GM19239 (cell line): ENCODE data around the gene ILKAP.

ENCODE experiments used
- DNase-seq: peaks from one replicate; pipeline ENCODE4 v3.0.0; 2011; ENCODE audit warnings: low spot score; ENCODE audit not compliant: insufficient read length
- FAIRE-seq: peaks from 2 replicates; lab custom pipeline; 2011; peaks lifted over from hg19 to GRCh38; lab: Jason Lieb, UNC

The ILKAP gene

DNA sequence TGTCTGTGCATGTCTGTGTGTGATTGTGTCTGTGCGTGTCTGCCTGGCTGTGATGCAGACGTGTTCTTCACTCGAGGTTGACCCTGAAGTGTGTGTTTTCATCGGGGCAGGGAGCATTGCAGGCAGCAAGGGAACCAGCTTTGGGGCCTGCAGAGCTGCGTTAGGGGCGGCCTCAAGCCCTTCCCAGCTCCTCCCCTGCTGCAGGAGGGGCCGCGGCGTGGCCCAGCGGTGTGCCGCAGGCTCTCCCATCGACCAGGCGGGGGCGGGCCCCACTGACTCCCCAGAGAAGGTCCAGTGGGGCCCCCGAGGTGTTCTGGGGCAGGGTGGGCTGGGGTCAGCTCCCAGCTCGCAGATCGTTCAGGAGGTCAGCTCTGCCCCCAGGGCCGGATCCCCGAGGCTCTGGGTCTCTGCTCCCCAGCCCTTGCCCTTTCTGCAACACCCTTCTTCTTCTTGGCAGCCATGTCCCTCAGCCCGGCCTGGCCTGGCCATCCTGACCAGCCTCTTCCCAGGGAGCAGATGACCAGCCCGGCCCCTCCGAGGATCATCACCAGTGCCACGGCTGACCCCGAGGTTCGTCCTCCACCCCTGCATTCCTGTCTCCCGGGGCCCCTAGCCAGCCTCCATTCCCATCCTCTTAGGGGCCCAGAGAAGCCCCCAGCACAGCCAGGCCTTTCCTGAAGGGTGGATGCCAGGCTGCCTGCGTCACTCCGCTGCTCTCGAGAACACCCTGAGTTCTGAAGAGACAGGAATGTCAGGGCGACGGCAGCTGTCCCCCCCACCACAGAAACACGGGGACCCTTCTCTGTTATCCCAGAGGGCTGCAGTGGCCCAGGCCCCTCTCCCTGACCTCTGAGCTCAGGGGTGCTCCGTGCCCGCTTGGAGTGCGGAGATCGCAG lies 76.1 kb downstream of the ILKAP start:
- peak; percentile 79 for FAIRE-seq
- peak; percentile 71 for DNase-seq

DNA sequence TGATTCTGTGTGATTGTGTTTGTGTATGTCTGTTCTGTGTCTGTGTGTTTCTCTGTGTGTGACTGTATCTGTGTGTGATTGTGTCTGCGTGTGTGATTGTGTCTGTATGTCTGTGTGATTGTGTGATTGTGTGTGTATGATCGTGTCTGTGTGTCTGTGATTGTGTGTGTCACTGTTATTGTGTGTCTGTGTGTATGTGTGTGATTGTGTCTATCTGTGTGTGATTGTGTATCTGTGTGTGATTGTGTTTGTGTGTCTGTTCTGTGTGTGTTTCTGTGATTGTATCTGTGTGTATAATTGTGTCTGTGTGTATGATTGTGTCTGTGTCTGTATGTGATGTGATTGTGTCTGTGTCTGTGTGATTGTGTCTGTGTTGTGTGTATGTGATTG lies 76.7 kb downstream of the ILKAP start:
- FAIRE-seq (no peak), DNase-seq (no peak)

DNA sequence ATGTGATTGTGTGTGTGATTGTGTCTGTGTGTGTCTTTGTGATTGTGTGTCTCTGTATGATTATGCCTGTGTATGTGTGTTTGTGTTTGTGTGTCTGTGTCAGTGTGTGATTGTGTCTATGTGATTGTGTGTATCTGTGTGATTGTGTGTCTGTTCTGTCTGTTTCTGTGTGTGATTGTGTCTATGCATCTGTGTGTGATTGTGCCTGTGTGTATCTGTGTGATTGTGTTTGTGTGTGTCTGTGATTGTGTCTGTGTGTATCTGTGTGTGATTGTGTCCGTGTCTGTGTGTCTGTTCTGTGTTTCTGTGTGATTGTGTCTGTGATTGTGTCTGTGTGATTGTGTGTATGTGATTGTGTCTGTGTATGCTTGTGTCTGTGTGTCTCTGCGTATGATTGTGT lies 77.2 kb downstream of the ILKAP start:
- DNase-seq, result no peak
- no peak for FAIRE-seq

DNA sequence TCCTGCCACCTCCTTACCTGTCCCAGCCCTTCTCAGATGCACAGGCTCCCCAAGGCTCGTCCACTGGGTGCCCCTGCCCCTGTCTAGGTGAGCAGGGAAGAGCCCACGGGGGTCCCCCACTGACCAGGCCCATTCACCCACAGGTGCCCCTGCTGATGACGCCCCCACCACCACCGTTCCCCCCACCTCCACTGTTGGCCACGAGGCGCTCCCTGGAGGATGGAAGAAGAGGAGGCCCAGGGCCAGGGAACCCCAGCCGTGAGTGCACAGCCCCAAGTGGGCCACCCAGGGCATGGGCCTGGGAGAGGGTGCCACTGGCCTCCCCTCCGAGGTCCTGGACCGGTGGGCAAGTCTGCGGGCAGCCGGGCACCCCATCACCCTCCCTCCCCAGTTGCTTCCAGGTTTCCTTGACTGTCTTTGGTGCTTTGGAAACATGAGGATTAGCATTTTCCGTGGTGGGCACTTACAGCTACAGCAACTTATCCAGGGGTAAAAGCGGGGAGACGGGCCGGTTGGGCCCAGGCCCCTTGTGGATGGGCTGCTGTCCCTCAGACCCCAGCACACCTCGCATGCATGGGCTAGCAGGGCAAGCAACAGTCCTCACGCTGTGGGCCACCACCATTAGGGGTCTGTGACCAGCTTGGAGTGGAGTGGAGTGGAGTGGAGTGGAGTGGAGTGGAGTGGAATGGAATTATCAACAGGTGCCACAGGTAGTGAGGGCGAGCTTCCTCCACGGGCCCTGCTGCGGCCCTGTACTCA lies 78.2 kb downstream of the ILKAP start:
- no peak for FAIRE-seq

DNA sequence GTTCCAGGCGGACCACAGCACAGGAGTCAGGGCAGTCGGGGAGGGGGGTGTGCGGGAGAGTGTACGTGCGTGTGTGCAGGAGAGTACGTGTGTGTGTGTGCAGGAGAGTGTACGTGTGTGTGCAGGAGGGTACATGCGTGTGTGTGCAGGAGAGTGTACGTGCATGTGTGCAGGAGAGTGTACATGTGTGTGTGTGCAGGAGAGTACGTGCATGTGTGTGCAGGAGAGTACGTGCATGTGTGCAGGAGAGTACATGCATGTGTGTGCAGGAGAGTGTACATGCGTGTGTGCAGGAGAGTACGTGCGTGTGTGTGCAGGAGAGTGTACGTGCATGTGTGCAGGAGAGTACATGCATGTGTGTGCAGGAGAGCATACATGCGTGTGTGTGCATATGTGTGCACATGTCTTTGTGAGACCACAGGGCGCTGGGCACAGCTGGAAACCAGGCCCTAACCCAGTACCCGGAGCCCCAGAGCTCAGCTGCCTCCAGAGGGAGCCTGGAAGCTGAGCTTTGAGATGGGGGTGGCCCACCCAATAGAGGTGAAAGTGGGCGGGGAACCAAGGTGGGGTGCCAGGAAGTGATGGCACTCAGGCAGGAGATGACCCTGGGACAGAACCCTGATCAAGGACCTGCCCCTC lies 78.9 kb downstream of the ILKAP start:
- no peak for FAIRE-seq

More for the DNA sequence above, 78.2 kb downstream of the ILKAP start:
- DNase-seq, result no peak

DNA sequence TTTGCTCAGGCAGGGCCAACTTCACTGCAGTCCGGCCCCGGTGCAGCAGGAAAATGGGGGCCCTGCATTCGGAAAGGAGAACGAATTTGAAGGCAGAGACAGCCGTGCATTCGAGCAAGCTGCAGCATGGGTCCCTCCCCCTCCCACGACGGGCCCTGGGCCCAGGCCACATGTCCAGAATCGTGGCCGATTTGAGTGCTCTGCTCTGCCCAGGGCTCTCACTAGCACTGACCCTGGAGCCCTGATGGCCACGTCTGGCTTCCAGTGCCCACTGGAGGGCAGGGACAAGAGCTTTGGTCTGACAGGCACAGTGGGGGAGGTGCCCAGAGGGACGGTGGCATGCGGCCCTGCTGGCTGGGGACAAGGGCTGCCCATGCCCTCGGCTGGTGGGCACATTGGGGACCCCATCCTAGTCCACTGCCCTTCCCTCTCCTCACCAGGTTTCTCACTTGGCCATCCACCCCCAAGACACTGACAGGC lies 79.5 kb downstream of the ILKAP start:
- no peak for DNase-seq

More for the DNA sequence above, 78.9 kb downstream of the ILKAP start:
- DNase-seq, result no peak

DNA sequence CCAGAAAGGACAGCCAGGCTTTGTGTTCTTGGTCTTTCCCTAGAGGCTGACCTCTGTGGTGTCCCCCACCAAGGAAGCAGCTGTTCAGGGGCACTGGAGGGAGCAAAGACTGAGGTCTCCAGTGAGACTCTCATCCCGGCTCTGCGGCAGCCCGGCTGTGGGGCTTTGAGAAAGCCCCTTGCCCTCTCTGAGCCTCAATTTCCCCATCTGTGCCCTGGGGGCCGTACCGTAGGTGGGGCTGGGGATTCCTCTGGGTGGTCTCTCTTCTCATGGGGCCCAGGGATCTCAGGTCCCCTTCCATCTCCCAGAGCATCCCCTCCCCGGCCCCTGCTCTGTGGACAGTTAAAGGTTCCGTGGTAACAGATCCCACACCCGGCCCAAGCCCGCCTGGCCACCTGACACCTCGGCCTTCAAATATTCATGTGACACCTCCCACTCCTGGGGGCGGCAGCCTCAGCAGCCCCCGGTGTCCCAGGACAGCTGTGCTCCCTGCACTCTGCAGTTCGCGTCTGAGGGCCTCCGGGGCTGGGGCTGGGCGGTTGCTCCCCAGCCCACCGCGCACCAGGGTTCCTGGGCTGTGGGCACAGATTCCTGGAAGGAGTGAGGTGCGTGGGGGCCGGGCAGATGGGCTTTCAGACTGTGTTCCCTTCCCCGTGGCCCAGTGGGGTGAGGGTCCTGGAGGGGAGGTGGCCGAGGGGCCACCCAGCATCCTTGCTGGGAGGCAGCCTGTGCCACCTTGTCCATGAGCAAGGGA lies 80.1 kb downstream of the ILKAP start:
- DNase-seq (no peak), FAIRE-seq (no peak)

More for the DNA sequence above, 79.5 kb downstream of the ILKAP start:
- no peak for FAIRE-seq

DNA sequence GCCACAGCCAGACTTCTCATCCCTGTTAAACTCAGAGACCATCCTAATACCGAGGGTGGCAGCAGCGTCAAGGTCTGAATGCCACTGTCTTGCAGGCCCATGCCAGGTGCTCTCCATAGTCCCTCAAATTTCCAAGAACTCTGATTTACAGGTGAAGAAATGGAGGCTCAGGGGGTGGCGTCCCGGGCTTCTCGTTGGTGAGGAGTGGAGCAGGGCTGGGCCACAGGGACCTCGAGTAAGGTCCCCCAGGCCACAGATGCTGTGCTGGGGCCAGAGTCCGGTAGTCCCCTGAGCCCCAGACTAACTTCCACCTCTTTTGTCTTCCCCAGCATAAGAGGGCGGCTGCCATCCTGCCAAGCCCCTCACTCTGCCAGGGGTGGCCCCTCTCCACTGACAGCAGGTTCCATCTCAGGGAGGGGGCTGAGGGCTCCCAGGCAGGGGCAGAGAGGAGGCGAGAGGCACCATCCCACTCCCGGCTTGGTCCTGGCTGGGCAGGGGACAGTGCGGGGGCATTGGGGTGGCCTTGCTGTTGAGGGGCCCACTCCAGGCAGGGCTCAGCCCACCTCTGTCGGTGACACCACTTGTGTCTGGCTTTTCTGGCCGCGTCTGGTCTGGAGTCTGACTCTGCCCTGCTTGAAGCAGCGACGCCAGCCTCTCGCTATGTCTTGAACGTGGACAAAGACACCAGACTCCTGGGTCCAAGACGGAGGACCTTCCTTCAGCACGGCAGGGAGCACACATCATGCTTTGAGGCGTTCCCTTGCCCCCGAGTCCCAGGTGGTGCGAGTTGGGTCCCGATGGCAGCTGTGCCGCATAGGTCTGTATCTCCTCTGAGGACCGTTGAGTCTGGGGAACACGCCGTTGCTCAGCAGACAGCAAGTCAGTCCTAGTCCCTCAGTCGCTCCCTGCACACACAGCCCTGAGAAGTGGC lies 80.9 kb downstream of the ILKAP start:
- FAIRE-seq (no peak), DNase-seq (no peak)

DNA sequence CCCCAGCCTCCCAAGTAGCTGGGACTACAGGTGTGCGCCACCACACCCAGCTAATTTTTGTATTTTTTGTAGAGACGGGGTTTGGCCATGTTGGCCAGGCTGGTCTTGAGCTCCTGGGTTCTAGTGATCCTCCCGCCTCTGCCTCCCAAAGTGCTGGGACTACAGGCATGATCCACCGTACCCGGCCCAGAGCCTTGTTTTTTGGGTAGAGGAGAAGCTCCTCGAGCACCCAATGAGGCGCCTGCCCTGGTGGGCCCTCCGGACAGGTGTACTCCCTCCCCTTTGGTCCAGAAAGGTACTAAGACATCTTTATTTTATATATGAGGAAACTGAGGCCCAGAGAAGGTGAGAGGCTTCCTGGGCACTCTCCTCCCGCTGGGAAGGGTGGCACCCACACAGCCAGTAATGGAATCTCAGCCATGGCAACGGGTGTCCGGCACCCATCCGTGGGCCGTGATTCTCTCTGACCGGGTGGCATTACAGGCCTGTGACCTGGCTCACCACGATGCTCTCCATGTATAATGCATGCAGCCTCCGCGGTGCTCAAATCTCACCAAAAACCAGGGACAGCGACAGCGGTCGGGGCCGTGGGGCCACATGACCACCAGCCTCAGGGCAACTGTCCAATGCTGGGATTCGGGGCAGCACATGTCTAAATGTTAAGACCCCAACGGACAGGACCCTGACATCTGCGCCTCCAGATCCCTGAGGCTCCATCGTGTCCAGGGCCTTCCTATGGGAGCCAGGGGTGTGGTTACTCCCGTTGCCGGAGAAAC lies 81.8 kb downstream of the ILKAP start:
- FAIRE-seq (no peak), DNase-seq (no peak)

DNA sequence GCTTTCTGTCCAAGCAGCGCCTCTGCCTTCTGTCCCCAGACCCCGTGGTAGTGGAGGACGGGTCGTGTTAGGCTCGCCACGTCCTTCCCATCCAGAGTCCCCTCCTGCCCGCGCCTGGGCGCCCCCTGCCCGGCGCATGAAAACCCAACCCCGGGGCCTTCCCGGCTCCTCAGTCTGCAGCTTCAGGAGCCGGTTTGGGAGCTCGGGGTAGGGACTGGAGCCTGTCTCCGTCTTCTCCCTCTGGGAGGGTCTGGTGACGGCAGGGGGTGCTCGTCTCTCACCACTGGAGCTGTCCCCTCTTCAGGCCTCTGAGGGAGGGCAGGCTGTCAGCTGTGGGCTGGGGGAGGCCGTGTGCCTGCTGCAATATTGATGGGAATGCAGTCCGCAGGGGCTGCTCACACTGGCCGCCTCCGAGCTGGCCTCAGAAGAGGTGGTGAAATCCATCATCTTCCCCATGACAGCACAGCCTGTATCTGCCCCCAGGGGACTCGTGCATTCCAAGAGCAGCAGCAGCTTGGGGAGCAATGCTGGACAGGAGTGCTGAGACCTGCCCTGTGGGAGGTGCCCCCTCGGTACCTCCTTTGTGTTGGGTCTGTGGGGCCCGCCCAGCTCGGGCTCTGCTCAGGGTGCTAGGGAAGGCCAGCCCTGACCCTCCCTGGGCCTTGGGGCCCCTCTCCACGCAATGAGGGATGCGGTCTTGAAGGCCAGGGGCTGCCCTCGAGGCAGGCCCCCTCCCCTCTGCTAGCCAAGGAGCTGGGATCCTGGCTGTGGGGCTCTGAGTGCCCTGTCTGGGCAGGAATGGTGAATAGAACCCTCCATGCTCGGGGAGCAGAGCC lies 82.8 kb downstream of the ILKAP start:
- DNase-seq (no peak), FAIRE-seq (no peak)
